SK-N-SH (cell line): ENCODE results near the gene DYDC2.

Experiments
- CTCF ChIP-seq: fragments of 200-600 bp; sonication (generic); IDR thresholded peaks from 2 replicates; pipeline ENCODE4 v1.6.1; 2017; ENCODE audit warnings: antibody characterized with exemption, mild to moderate bottlenecking, moderate library complexity
- EP300 ChIP-seq, 2 experiments: IDR thresholded peaks; 2 replicates each; pipeline versions ENCODE4 v1.4.0 to v1.6.1; 2012; ENCODE audit warnings: borderline replicate concordance in 1 of 2, low read depth in 1 of 2, low read length in 1 of 2
- FOXM1 ChIP-seq: IDR thresholded peaks from 2 replicates; pipeline ENCODE4 v1.4.0; 2012; ENCODE audit warnings: low read depth, mild to moderate bottlenecking
- MXI1 ChIP-seq: IDR thresholded peaks from 2 replicates; pipeline ENCODE4 v1.6.1; 2012; ENCODE audit warnings: mild to moderate bottlenecking, low read depth, low read length, improper control_type of control experiment
- POLR2AphosphoS5 ChIP-seq: IDR thresholded peaks from 2 replicates; pipeline ENCODE4 v1.6.1; 2012; ENCODE audit warnings: low read depth, low read length
- RCOR1 ChIP-seq: fragments of 150-350 bp; IDR thresholded peaks from 2 replicates; pipeline ENCODE4 v1.6.1; 2017; ENCODE audit warnings: antibody characterized with exemption, low read length
- SIN3A ChIP-seq: IDR thresholded peaks from 2 replicates; pipeline ENCODE4 v1.6.1; 2012; ENCODE audit warnings: low read depth, mild to moderate bottlenecking, low read length, moderate library complexity, borderline replicate concordance
- TAF1 ChIP-seq: IDR thresholded peaks from 2 replicates; pipeline ENCODE4 v1.6.1; 2012; ENCODE audit warnings: low read depth, mild to moderate bottlenecking, low read length, moderate library complexity, borderline replicate concordance
- TCF12 ChIP-seq: IDR thresholded peaks from 2 replicates; pipeline ENCODE4 v1.4.0; 2012
- TEAD4 ChIP-seq: IDR thresholded peaks from 2 replicates; pipeline ENCODE4 v1.4.0; 2012; ENCODE audit warnings: mild to moderate bottlenecking, borderline replicate concordance; ENCODE audit not compliant: insufficient read depth
- YY1 ChIP-seq: IDR thresholded peaks from 2 replicates; pipeline ENCODE4 v1.4.0; 2012; ENCODE audit warnings: low read depth, mild to moderate bottlenecking
- TF ChIP-seq, protein P1 (sequence below): IDR thresholded peaks from 2 replicates; pipeline ENCODE4 v1.4.0; 2012; ENCODE audit warnings: low read depth

GRCh38 chr10:80344276-80344675 lies 12.3 kb upstream of the DYDC2 start:
- TF ChIP-seq CTCF = no peak
- no peak for TF ChIP-seq RCOR1
- no peak for TF ChIP-seq TEAD4
- no peak for TF ChIP-seq SIN3A
- no peak for TF ChIP-seq YY1
- TF ChIP-seq, protein P1, sequence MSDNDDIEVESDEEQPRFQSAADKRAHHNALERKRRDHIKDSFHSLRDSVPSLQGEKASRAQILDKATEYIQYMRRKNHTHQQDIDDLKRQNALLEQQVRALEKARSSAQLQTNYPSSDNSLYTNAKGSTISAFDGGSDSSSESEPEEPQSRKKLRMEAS = no peak
- TF ChIP-seq TCF12 = no peak
- TF ChIP-seq MXI1 = no peak
- no peak for TF ChIP-seq EP300 (IDR thresholded peaks at IDR 0.05; ENCODE audit: borderline replicate concordance in 1 of 2, low read depth in 1 of 2, low read length in 1 of 2)
- TF ChIP-seq FOXM1 = no peak
- no peak for TF ChIP-seq TAF1
- TF ChIP-seq POLR2AphosphoS5 = no peak
